HG02588 (cell line): ENCODE data around the gene COLEC12.

Experiments
- ATAC-seq: cut with Tn5 transposase; IDR thresholded peaks from one replicate; pipeline ENCODE4 v1.9.1; 2021; ENCODE audit warnings: mild to moderate bottlenecking, moderate library complexity; ENCODE audit not compliant: unreplicated experiment

The COLEC12 gene

GRCh38 chr18:506801-507200, 6.3 kb upstream of the COLEC12 start:
- ATAC-seq = no peak

DNA sequence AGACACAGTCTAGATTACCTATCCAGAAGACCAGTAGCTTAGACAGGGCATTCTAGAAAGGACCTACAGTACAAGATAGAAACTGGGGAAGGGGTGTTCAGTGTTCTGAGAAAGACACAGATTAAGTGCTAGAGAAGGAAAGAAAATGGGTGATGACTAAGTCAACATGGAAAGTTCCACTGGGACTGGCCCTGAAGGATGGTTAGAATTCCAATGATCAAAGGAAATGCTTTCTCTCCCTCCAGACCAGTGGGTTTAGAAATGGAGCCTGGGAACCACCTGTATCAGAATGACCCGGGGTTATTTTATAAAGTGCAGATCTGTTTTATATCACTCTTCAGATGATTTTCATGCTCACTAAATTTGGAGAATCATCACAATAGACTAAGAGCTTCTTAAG, 5.8 kb upstream of the COLEC12 start:
- no peak for ATAC-seq

- ATAC-seq = peak; percentile 97
Measured at GRCh38 chr18:505483-506122, 5.1 kb upstream of the COLEC12 start.

GRCh38 chr18:501406-501714, 859 bp upstream of the COLEC12 start:
- no peak for ATAC-seq

- ATAC-seq = no peak
Measured at GRCh38 chr18:499776-500631, 497 bp downstream of the COLEC12 start.

DNA sequence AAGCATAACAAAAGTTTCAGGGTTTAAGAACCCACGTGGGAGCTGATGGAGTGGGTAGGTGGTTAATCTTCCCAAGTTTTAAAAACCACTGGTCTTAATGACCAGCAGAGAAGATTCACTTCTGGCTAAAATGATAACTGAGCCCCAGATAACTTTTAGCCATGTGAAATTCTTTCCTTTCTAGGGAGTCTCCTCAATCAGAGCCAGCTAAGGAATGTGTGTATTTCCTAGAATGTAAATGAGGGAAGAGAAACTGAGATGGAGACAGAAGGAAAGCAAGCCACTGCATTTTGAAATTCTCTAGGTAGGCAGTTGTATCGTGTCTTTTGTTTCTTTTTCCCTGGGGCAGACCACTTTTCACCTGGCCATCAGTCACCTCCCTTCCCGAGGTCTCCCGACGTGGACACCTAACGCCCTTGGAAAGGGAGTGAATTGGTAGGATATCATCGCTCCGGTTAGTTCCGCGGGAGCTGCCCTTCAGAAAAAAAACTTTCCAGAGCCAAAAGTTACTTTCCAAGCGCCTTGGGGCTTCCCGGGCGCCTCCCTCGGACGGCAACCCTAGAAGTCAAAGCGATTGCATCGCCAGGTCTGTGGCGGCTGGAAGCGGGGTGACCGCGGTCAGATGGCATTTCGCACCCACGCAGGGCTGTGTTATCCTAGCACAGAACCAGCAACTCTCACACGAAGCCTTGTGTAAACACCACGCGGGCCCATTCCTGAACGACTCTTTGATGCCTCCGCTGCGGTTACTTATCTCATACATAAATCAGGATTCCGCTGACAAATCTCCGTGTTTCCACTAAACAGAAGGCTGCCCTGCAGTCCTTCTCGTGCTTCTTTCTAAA, 1.3 kb downstream of the COLEC12 start:
- ATAC-seq = no peak

DNA sequence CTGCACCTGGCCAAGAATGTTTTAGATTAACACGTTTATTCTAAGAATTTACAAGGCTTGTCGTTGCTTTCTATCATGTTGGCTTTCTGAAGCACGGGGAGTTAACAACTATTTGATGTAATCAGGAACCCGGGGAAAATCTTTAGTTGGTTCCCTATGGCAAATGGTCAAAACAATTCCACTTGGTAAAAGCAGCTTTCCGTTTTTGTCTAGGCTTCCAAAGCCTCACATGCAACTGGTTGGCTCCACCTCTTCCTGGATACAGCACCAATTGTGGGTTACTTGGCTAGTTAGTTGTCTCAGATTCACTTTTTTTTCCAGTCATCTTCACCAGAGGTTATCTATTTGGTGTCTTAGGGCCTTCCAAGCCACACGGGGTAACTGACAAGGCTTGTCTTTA, 2.8 kb downstream of the COLEC12 start:
- no peak for ATAC-seq

DNA sequence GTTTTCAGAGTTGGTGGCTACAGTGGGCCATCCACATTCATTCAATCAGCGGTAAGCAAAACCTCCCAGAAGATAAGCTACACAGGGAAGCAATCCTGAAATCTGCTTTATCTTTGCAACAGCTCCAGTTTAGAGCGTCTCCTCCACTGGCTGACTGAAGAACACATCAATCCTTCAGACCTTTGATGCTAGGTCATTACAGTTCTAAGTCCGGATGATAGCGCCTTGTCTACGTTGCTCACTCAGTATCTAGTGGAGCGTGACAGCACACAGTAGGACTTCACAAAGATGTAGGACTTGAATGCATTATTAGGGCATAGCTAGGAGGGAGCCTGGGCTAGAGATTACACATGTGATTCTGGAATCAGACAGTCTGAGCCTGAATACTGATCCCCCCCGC, 5.0 kb downstream of the COLEC12 start:
- no peak for ATAC-seq

- no peak for ATAC-seq
Measured at GRCh38 chr18:495017-495416, 5.5 kb downstream of the COLEC12 start.

GRCh38 chr18:493986-494983, 6.2 kb downstream of the COLEC12 start:
- ATAC-seq = no peak

DNA sequence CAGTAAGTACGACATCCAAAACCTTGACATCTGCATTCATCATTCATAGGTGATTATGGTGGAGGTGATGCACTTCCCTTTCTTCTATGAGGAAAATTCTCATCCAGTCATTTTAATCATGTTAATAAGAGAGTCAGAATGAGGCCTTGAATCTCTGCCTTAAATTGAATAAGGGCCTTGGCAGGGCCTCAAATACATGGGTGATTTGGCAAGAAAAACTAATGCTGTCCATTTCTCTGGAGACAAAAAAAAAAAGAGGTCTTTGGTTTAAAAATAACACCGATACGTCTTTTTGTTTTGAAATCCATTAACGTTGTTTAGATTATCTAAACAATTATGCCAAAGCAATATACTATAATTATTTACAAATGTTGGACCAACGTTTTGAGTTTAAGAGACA, 8.1 kb downstream of the COLEC12 start:
- ATAC-seq = no peak

DNA sequence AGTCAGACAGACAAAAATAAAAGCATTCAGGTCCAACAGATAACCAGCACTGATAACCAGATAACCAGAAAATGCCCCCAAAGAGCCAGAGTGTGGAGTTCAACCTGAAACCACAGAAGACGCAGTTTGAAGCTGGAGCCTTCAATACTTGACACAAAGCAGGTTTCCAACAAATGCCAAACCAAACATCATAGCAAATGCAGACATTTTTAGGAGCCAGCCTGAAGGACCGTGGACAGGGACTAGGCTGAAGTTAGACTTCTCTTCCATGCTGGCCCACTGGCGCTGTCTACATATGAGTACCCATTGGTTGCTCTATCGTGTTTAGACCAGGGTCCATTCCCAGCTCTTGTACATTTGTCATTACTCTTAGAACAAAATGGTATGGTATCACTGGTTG, 9.9 kb downstream of the COLEC12 start:
- no peak for ATAC-seq

- ATAC-seq = no peak
Measured at GRCh38 chr18:490024-490366, 10.5 kb downstream of the COLEC12 start.

DNA sequence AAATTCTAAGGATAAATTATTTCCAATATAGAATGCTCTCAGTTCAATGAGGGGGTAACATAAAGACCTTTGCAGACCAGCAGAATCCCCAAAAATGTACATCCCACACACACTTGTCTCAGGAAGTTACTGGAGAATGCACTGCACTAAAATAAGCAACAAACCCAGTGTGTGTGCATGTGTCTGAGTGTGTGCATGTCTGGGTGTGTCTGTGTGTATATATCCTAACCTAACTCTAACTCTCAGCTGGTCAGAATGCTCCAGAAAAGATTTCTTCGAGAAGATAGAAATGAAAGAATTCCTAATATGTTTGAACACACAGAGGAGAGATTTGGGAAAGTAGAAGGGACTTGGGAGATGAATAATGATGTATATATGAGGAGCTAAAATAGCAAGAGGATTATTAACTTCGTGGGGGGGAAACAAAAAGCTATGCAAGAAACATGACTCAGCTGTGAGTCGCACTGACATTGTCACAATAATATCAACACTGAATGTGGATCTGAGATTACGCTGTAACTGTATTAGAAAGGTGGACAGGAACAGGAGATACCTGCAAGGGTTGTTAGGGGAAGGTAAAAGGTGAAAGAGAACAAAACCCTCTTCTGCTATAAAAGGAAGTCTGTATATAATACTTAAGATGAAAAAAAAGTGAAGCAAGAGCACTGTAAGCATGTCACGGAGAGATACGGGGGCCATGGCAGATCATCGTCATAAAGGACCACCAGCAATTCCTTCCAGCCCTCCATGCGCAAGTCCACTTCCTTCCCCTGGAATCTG, 11.1 kb downstream of the COLEC12 start:
- no peak for ATAC-seq

DNA sequence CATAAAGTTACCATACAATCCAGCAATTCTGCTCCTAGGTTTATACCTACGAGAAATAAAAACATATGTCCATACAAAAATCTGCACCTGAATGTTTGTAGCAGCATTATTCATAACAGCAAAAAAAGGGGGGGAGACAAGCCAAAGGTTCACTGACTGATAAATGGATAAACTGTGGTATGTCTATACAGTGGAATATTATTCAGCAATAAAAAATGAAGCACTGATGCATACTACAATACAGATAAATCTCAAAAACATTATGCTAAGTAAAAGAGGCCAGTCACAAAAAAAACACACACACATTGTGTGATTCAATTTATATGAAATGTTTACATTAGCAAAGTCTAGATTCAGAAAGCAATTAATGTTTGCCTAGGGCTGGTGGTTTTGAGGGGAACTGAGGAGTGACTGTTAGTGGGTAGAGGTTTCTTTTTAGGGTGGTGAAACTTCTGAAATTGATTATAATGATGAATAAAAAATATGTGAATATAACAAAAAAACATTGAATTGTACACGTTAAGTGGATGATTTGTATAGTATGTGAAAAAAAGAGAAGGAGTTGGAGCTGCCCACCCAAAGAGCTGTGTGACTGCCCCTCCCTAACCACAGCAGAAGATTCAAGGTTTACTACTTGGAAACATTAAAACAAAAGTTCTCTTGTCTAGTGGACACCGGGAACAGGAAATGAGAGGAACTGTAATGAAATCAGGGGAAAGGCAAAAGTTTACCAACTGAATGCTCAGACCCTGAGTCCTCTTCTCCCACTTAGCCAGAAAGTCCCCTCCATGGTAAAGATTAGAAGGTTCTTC, 13.4 kb downstream of the COLEC12 start:
- no peak for ATAC-seq

GRCh38 chr18:484749-485464, 15.6 kb downstream of the COLEC12 start:
- peak; percentile 85 for ATAC-seq

- ATAC-seq = no peak
Measured at GRCh38 chr18:478681-479080, 21.8 kb downstream of the COLEC12 start.

DNA sequence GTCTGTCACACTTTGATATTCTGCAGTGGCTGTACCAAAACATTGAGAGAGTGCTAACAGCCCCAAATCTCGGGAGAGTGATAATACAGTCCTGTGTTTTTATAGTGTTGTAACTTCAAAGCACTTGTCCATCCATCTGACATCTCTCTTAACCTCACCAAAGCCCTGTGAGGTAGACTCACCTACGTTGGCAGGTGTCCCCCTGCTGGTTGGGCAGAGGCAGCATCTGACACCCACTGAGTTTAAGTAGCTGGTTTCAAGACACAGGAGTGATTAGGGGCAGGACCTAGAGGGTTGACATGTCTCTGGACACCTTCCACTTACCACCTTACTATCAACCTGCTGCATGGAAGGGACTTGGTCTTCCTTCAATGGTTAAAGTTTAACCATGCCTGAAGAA, 22.9 kb downstream of the COLEC12 start:
- no peak for ATAC-seq
